AG09319 (cell line): ENCODE measurements around the gene SPAG6.
"Not testable (repeated sequence)": the region's sequence is repeated elsewhere in the genome, so short reads cannot be mapped to it uniquely, and the experiment has no call there.

Experiments
- DNase-seq: peaks from one replicate; pipeline ENCODE4 v3.0.0-alpha.2; 2010; ENCODE audit warnings: low read depth; ENCODE audit errors: extremely low read depth
- CTCF ChIP-seq: IDR thresholded peaks from 2 replicates; pipeline ENCODE4 v1.5.1; 2011; ENCODE audit warnings: low read depth, mild to moderate bottlenecking, inconsistent platforms, low read length, moderate library complexity

SPAG6 gene

GRCh38 chr10:22345301-22346095 is at the start of gene SPAG6:
TSS of gene SPAG6 (plus strand) at chr10:22345496. CDS start at chr10:22345612, 116 bp downstream.
- no peak for TF ChIP-seq CTCF
- no peak for DNase-seq

GRCh38 chr10:22301193-22301592 is 44.1 kb upstream of the SPAG6 start:
- DNase-seq: no peak
- TF ChIP-seq CTCF: no peak

GRCh38 chr10:22303461-22303860 is 41.8 kb upstream of the SPAG6 start:
- no peak for TF ChIP-seq CTCF

GRCh38 chr10:22305721-22306120 is 39.6 kb upstream of the SPAG6 start:
- no peak for TF ChIP-seq CTCF
- DNase-seq: no peak

More at GRCh38 chr10:22303461-22303860, 41.8 kb upstream of the SPAG6 start:
- no peak for DNase-seq

- DNase-seq: no peak
These were observed 36.9 kb upstream of the SPAG6 start for GRCh38 chr10:22308390-22308789.

GRCh38 chr10:22309180-22310000 is 35.9 kb upstream of the SPAG6 start:
- TF ChIP-seq CTCF: no peak
- DNase-seq: no peak

More at GRCh38 chr10:22308390-22308789, 36.9 kb upstream of the SPAG6 start:
- no peak for TF ChIP-seq CTCF

GRCh38 chr10:22310012-22310411 is 35.3 kb upstream of the SPAG6 start:
- not testable (repeated sequence) for DNase-seq
